Lung microvascular endothelial cell (primary cell): ENCODE measurements around the gene EXOC6B. TPM values are rescaled to one million over a fixed set of nuclear protein-coding genes. Genes with fewer than 3 reads are reported as not detected.
"Not testable (repeated sequence)": the region's sequence is repeated elsewhere in the genome, so short reads cannot be mapped to it uniquely, and the experiment has no call there.

Experiments used
- DNase-seq, 2 donors: peaks; one replicate each; pipeline versions ENCODE4 v3.0.0 to v3.0.0-alpha.2; 2010; ENCODE audit warnings: low read depth in 2 of 2
- total RNA-seq: library from RNA; depleted of rRNA; stranded (reverse); fragments of >200 nt; gene quantifications from 2 replicates; pipeline ENCODE4 v1.2.1, GENCODE V29; 2014

The EXOC6B gene
- total RNA-seq, 1 donor from 2014 or later = 16.1 TPM

GRCh38 chr2:72554910-72555309, 270.9 kb downstream of the EXOC6B start:
- DNase-seq = not testable (repeated sequence)

GRCh38 chr2:72554381-72554780, 271.5 kb downstream of the EXOC6B start:
- no peak for DNase-seq

GRCh38 chr2:72548081-72548764, 277.6 kb downstream of the EXOC6B start:
- peak; percentile 6 to 26 for DNase-seq

GRCh38 chr2:72545790-72546189, 280.0 kb downstream of the EXOC6B start:
- no peak for DNase-seq

GRCh38 chr2:72544554-72544953, 281.3 kb downstream of the EXOC6B start:
- no peak for DNase-seq

GRCh38 chr2:72543497-72544216, 282.2 kb downstream of the EXOC6B start:
- DNase-seq = peak in 1 of 2 donors; percentile 2

GRCh38 chr2:72539071-72539552, 286.7 kb downstream of the EXOC6B start:
- peak in 1 of 2 donors; percentile 11 for DNase-seq

- DNase-seq = no peak
These were observed 287.3 kb downstream of the EXOC6B start for GRCh38 chr2:72538486-72538885.

GRCh38 chr2:72535586-72535985, 290.2 kb downstream of the EXOC6B start:
- not testable (repeated sequence) for DNase-seq

GRCh38 chr2:72533765-72534164, 292.1 kb downstream of the EXOC6B start:
- peak; percentile 12 to 47 for DNase-seq

GRCh38 chr2:72527424-72527823, 298.4 kb downstream of the EXOC6B start:
- DNase-seq = no peak

- no peak for DNase-seq
These were observed 299.2 kb downstream of the EXOC6B start for GRCh38 chr2:72526623-72527022.

GRCh38 chr2:72524071-72524470, 301.8 kb downstream of the EXOC6B start:
- peak in 1 of 2 donors; percentile 4 for DNase-seq

GRCh38 chr2:72515696-72516095, 310.1 kb downstream of the EXOC6B start:
- no peak for DNase-seq

GRCh38 chr2:72513011-72513410, 312.8 kb downstream of the EXOC6B start:
- DNase-seq = no peak

GRCh38 chr2:72512376-72512775, 313.5 kb downstream of the EXOC6B start:
- no peak for DNase-seq

- no peak for DNase-seq
These were observed 313.9 kb downstream of the EXOC6B start for GRCh38 chr2:72511906-72512305.

GRCh38 chr2:72497763-72498162, 328.1 kb downstream of the EXOC6B start:
- DNase-seq = no peak

- DNase-seq = no peak
These were observed 329.4 kb downstream of the EXOC6B start for GRCh38 chr2:72496479-72496878.

- DNase-seq = peak in 1 of 2 donors; percentile 78
These were observed 331.4 kb downstream of the EXOC6B start for GRCh38 chr2:72494392-72494791.

GRCh38 chr2:72484622-72485021, 341.2 kb downstream of the EXOC6B start:
- DNase-seq = not testable (repeated sequence)

GRCh38 chr2:72483346-72483745, 342.5 kb downstream of the EXOC6B start:
- DNase-seq = no peak

- DNase-seq = no peak
These were observed 350.6 kb downstream of the EXOC6B start for GRCh38 chr2:72475246-72475645.
